ENCODE measurements around the gene PRX.
A peak's percentile ranks its signal among the peaks of the same experiment; 100 is the strongest.
"Not testable (repeated sequence)": the region's sequence is repeated elsewhere in the genome, so short reads cannot be mapped to it uniquely, and the experiment has no call there.

Gene PRX

GRCh38 chr19:40413291-40413845, at the start of gene PRX:
PRX (minus strand) TSS chr19:40413378; CDS start chr19:40407932, 5,446 bp downstream.
- no peak for DNase-seq

GRCh38 chr19:40461669-40462221, 48.6 kb upstream of the PRX start:
- no peak for DNase-seq

DNA sequence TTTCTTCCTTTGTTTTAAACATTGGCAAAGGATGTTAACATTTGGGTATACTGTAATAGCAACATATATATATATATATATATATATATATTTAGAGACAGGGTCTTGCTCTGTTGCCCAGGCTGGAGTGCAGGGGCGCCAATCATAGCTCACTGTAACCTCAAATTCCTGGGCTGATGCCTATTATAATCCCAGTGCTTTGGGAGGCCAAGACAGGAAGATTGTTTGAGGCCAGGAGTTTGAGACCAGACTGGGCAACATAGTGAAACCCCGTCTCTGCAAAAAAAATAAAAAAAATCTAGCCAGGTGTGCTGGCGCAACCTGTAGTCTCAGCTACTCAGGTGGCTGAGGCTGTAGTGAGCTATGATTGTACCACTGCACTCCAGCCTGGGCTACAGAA, 47.0 kb upstream of the PRX start:
- no peak for DNase-seq

DNA sequence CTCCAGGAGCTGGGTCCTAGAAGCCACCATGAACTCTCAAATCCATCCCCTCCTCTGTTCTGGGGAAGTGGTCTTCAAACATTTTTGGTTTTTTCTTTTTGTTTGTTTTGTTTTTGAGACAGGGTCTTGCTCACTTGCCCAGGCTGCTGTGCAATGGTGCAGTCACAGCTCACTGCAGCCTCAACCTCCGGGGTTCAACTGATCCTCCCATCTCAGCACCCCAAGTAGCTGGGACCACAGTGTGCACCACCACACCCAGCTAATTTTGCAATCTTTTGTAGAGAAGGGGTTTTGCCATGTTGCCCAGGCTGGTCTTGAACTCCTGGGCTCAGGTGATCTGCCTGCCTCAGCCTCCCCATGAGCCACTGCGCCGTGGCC, 45.4 kb upstream of the PRX start:
- no peak for DNase-seq

GRCh38 chr19:40457953-40458596, 44.9 kb upstream of the PRX start:
- DNase-seq: no peak

DNA sequence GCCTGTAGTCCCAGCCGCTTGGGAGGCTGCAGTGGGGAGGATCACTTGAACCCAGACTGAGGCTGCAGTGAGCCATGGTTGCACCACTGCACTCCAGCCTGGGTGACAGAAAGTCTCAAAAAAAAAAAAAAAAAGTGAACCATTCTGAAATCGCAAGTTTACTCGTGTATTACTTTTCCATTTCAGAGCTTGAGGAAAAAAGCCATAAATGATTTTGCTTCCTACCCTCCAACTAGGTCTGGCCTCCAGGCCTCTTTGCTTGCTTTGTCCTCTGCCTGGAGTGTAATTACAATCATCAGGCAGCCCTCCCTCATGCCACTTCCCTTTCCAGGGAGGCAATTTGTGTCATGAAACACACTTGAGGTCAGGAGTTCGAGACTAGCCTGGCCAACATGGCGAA, 43.9 kb upstream of the PRX start:
- no peak for DNase-seq

- DNase-seq: not testable (repeated sequence)
These were observed 40.8 kb upstream of the PRX start for GRCh38 chr19:40453943-40454342.

GRCh38 chr19:40453151-40453735, 40.1 kb upstream of the PRX start:
- no peak for DNase-seq

- no peak for DNase-seq
These were observed 38.8 kb upstream of the PRX start for GRCh38 chr19:40452016-40452415.

GRCh38 chr19:40450664-40451063, 37.5 kb upstream of the PRX start:
- no peak for DNase-seq

GRCh38 chr19:40449506-40449905, 36.3 kb upstream of the PRX start:
- no peak for DNase-seq

DNA sequence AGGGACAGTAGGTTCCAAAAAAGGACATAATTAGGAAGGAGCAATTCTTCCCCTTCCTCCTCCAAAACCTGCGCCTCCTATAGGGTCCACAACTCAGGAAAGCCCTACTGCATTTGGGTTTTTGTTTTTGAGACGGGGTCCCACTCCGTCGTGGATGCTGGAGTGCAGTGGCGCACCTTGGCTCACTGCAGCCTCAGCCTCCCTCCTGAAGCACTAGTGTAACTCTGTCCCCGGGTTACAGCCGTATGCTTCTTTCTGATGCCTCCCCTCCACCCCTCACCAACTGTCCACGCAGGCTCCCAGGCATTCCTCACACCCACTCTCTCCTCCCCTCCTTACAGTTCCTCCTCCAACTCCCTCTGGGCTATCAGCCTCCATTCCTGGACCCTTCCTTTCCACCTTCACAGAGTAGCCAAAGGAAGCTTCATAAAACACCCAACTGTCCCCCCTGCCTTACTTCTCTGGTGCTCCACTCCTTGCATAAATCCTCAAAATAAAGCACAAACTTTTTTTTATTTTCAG, 33.1 kb upstream of the PRX start:
- no peak for DNase-seq

DNA sequence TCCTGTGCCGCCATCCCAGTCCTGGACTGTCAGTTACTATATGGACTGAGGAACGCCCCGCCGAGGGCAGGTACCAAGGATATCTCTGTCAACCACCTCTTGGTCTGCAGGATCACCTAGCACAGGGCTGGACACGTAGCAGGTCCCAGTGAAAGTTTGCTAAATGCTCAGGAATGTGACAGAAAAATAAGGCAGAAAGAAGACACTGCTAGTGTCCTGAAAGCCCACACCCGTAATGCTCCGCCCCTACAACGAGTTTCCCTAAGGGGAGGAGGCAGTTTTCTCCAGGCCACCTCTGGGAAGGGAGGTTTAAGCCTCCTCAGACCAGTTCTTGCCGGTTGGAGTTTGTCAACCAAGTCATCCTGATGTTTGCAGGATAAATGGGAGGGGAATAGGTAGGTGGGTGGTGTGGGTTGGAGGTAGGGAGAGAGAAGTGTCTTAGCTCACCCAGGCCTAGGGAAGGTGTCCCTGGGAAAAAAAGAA, 32.6 kb upstream of the PRX start:
- no peak for DNase-seq

- DNase-seq: no peak
These were observed 31.7 kb upstream of the PRX start for GRCh38 chr19:40444825-40445312.

GRCh38 chr19:40444000-40444824, 31.0 kb upstream of the PRX start, which contains the start of gene SERTAD3:
SERTAD3 (minus strand) TSS chr19:40444335; CDS start chr19:40442080, 2,255 bp downstream.
- peak; percentile 96 for DNase-seq

DNA sequence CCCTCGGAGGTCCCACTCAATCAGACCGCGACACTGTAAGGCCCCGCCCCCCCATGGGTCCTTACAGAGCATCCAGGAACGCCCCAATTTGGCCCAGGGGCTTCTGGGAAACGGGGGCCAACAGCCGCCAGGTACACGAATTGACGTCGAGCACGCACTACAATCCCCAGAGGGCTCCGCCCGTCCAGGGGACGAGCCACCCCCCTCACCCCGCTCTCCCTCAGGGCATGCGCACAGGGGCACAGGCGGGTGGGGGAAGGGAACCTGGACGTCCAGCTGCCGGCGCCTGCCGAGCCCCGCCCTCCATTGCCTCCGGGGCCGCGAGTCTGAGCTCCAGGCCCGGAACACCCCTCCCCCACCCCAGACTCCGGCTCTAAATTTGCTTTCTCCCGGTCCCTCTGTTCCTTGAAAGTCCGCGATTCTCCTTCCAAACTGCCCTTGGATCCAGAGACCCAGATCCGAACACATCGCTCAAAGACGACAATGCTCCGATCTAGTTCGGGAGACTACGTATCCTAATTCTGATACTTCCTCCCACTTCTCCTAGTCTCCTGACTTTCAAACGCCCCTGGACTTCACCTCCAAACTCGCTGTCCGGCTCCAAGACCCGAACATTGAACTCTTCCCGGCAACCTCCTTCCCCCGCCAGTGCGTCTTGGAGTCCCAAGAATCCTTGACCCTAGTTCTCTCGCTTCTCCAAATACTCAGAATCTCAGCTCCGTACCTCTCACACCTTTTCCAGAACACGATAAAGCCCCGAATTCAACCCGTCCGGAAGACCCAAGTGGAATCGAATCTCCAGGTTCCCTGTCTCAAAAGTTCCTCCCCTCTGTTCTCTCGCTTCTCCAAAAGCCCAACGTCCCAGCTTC, 30.2 kb upstream of the PRX start:
- peak; percentile 98 for DNase-seq

- no peak for DNase-seq
These were observed 29.4 kb upstream of the PRX start for GRCh38 chr19:40442328-40443130.

DNA sequence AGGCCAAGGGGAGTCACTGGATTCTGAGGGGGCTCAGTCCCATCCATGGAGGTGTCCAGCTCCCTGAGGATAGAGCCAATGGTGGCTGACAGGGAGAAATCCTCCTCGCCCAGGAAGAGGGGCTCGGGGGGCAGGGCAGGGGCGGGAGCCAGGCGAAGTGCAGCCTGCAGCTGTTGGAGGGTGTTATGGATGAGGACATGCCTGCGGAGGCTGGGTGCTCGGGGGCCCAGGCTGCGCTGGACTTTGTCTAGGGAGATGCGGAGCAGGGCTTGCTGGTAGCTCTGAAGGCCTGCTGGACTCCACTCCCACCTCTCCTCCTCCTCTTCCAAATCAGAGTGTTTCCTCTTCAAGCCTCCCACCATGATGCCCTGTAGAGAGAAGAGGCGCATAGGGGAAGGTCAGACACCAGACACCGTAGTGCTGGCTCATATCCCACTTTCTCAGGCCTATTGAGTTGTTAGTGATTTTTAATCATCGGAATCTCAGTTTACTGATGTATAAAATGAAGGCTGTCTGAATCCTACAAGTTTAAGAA, 28.6 kb upstream of the PRX start:
- DNase-seq: no peak

GRCh38 chr19:40438284-40438683, 25.1 kb upstream of the PRX start:
- no peak for DNase-seq

DNA sequence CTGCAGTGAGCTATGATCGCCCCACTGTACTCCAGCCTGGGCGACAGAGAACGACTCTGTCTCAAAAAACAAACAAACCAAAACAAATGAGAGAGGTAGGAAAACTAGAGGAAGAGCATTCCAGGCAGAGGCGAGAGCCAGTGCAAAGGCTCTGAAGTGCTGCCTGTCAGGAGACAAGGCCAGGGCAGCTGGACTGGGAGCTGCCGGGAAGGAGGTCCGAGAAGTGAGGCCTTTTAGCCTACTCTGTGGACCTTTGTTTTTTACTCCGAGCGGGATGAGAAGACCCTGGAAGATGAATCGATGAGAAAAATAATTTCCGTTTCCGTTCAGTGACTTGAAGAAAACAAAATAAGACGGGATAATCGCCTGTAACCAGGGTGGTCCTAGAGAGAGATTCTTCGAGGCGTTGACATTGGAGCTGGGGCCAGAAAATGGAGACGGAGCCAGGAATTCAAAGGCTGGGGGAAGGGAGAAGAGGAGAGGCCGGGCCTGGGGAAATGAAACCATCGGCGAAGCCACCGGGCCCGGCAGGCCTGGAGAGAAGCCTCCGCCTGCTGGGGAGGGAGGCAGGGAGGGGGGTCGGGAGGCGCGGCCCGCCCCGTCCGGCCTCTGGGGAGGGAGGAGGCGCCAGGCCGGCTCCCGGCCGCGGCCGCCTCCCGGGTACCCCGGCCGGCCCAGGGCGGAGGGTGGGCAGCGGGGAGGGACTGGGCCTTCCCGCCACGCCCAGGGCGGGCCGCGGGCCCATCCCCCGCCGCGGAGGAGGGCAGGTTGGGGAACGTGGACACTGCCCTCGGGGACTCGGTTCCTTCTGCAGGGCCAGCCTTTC, 20.4 kb upstream of the PRX start:
- peak; percentile 61 for DNase-seq
